ENCODE results near the gene MALL. TPM values are rescaled to one million over a fixed set of nuclear protein-coding genes. Genes with fewer than 3 reads are reported as not detected.
"Not testable (repeated sequence)": the region's sequence is repeated elsewhere in the genome, so short reads cannot be mapped to it uniquely, and the experiment has no call there.

MALL gene
- total and polyA plus RNA-seq, 2 of the 8 experiments (the other 6 are each of a cell fraction or from before 2014, with no cell fraction given), result 3.9 to 8.0 TPM

DNA sequence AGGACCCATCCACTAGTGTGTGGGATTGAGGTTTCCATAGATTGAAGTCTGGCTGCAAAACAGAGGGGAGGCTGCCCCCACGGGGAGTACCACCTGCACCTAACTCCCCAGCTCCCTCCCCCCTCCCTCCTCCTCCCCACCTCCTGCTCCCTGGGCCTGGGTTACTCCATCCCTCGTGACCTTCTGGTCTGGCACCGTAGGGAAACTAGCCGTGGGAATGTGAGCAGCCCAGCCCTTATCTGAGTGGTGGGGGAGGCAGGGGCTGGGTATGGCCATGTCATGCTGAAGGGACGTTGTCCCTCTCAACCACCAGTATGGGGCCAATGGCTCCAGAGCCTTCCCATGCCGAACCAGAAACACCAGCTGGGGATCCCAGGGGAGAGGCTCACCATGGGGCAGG, 80.2 kb downstream of the MALL start:
- H2AFZ ChIP-seq (ENCODE audit: low read length); H2BK120ac ChIP-seq (replicated peaks; ENCODE audit: low read depth, low read length); H3K4ac ChIP-seq (replicated peaks; ENCODE audit: insufficient read length, low read depth, low read length); CTCF ChIA-PET (ENCODE audit: partially characterized antibody); H3K27me3 ChIP-seq (replicated peaks in 1 of 4; ENCODE audit: control insufficient read depth in 3 of 4, extremely low read depth in 1 of 4, insufficient read depth in 3 of 4, low read length in 3 of 4); H4K8ac ChIP-seq (ENCODE audit: extremely low read depth, insufficient read depth, low read length); H2AK5ac ChIP-seq (ENCODE audit: low read depth, low read length); H3K56ac ChIP-seq (replicated peaks; ENCODE audit: insufficient read length, low read depth, low read length); H3K27ac ChIP-seq (ENCODE audit: low read depth, low read length); H3K23ac ChIP-seq (ENCODE audit: insufficient read length); H3K9ac ChIP-seq (replicated peaks in 1 of 4; ENCODE audit: extremely low read depth in 1 of 4, low read depth in 3 of 4, low read length in 3 of 4); H2BK12ac ChIP-seq (ENCODE audit: low read depth, low read length); H2BK5ac ChIP-seq (ENCODE audit: low read depth, low read length); H3K18ac ChIP-seq (ENCODE audit: extremely low read depth, low read length); H3K36me3 ChIP-seq (ENCODE audit: control insufficient read depth in 2 of 4, insufficient read depth in 4 of 4, low read length in 3 of 4); H3K9me3 ChIP-seq (ENCODE audit: insufficient read depth in 2 of 2, low read depth in 1 of 2, low read length in 1 of 2); H2BK15ac ChIP-seq (ENCODE audit: low read length); H3K23me2 ChIP-seq (ENCODE audit: low read depth, low read length); H2BK20ac ChIP-seq (ENCODE audit: low read length); H4K20me1 ChIP-seq (replicated peaks in 1 of 2; ENCODE audit: control insufficient read depth in 1 of 2, insufficient read depth in 2 of 2, low read length in 2 of 2); H4K91ac ChIP-seq (replicated peaks; ENCODE audit: insufficient read length, low read length); H4K5ac ChIP-seq (ENCODE audit: insufficient read length, low read depth, low read length); H3K4me2 ChIP-seq (ENCODE audit: insufficient read depth in 1 of 2, low read depth in 2 of 2, low read length in 2 of 2); H3K79me1 ChIP-seq (ENCODE audit: low read depth, low read length); POLR2A ChIA-PET (ENCODE audit: partially characterized antibody); H3K79me2 ChIP-seq (ENCODE audit: control insufficient read depth in 1 of 2, insufficient read depth in 2 of 2, low read length in 2 of 2); FAIRE-seq; H3K4me1 ChIP-seq (replicated peaks in 1 of 4; ENCODE audit: control insufficient read depth in 3 of 4, insufficient read depth in 4 of 4, low read length in 3 of 4); H3K14ac ChIP-seq (ENCODE audit: insufficient read length); H3K4me3 ChIP-seq (ENCODE audit: extremely low read depth in 1 of 4, insufficient read depth in 2 of 4, low read depth in 3 of 4, low read length in 4 of 4); DNase-seq (ENCODE audit: low read depth in 1 of 2, low spot score in 2 of 2): not testable (repeated sequence)
- WGBS, 2 experiments (ENCODE audit: extremely low coverage in 1 of 2, insufficient coverage in 1 of 2, insufficient read length in 1 of 2, insufficient replicate concordance in 2 of 2, low coverage in 1 of 2, low lambda C conversion rate in 2 of 2, missing lambda C conversion rate in 1 of 2), result no CpG with 5 or more reads among the region's 6 CpGs

DNA sequence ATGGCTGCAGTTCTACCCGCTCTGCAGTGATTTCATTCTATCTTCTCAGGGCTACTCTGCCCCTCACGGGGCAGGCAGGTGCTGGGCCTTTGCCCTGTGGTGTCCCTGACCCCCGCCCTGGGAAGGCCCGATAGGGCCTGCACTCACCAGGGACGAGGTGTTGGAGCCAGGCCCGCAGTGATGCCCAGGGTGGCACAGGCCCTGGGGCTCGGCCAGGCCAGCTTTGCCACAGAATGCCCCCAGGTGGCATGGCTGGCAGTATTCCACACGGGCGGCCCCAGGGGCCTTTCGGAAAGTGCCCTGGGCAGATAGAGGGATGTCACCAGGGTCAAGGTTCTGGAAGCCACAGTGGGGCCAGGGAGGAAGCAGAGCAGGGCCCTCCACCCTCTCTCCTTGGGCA, 80.7 kb downstream of the MALL start:
- H3K27me3 ChIP-seq (replicated peaks in 1 of 4; ENCODE audit: control insufficient read depth in 3 of 4, extremely low read depth in 1 of 4, insufficient read depth in 3 of 4, low read length in 3 of 4); H3K4ac ChIP-seq (replicated peaks; ENCODE audit: insufficient read length, low read depth, low read length); H3K23ac ChIP-seq (ENCODE audit: insufficient read length); H2AFZ ChIP-seq (ENCODE audit: low read length); H2BK5ac ChIP-seq (ENCODE audit: low read depth, low read length); H4K20me1 ChIP-seq (replicated peaks in 1 of 2; ENCODE audit: control insufficient read depth in 1 of 2, insufficient read depth in 2 of 2, low read length in 2 of 2); H4K91ac ChIP-seq (replicated peaks; ENCODE audit: insufficient read length, low read length); H2AK5ac ChIP-seq (ENCODE audit: low read depth, low read length); CTCF ChIA-PET (ENCODE audit: partially characterized antibody); DNase-seq (ENCODE audit: low read depth in 1 of 2, low spot score in 2 of 2); H3K9ac ChIP-seq (replicated peaks in 1 of 4; ENCODE audit: extremely low read depth in 1 of 4, low read depth in 3 of 4, low read length in 3 of 4); H2BK12ac ChIP-seq (ENCODE audit: low read depth, low read length); H3K79me2 ChIP-seq (ENCODE audit: control insufficient read depth in 1 of 2, insufficient read depth in 2 of 2, low read length in 2 of 2); POLR2A ChIA-PET (ENCODE audit: partially characterized antibody); H2BK15ac ChIP-seq (ENCODE audit: low read length); H3K18ac ChIP-seq (ENCODE audit: extremely low read depth, low read length); H3K79me1 ChIP-seq (ENCODE audit: low read depth, low read length); H3K4me2 ChIP-seq (ENCODE audit: insufficient read depth in 1 of 2, low read depth in 2 of 2, low read length in 2 of 2); H3K14ac ChIP-seq (ENCODE audit: insufficient read length); H3K23me2 ChIP-seq (ENCODE audit: low read depth, low read length); H3K9me3 ChIP-seq (ENCODE audit: insufficient read depth in 2 of 2, low read depth in 1 of 2, low read length in 1 of 2); FAIRE-seq; H3K27ac ChIP-seq (ENCODE audit: low read depth, low read length); H3K4me3 ChIP-seq (ENCODE audit: extremely low read depth in 1 of 4, insufficient read depth in 2 of 4, low read depth in 3 of 4, low read length in 4 of 4); H4K8ac ChIP-seq (ENCODE audit: extremely low read depth, insufficient read depth, low read length); H3K4me1 ChIP-seq (replicated peaks in 1 of 4; ENCODE audit: control insufficient read depth in 3 of 4, insufficient read depth in 4 of 4, low read length in 3 of 4); H3K36me3 ChIP-seq (ENCODE audit: control insufficient read depth in 2 of 4, insufficient read depth in 4 of 4, low read length in 3 of 4); H2BK20ac ChIP-seq (ENCODE audit: low read length); H2BK120ac ChIP-seq (replicated peaks; ENCODE audit: low read depth, low read length); H4K5ac ChIP-seq (ENCODE audit: insufficient read length, low read depth, low read length); H3K56ac ChIP-seq (replicated peaks; ENCODE audit: insufficient read length, low read depth, low read length): not testable (repeated sequence)
- WGBS, 2 experiments (ENCODE audit: extremely low coverage in 1 of 2, insufficient coverage in 1 of 2, insufficient read length in 1 of 2, insufficient replicate concordance in 2 of 2, low coverage in 1 of 2, low lambda C conversion rate in 2 of 2, missing lambda C conversion rate in 1 of 2), result 92% methylated on average over 6 of the region's 10 CpGs; no CpG with 5 or more reads in 1 of the 2 experiments
